HG03025 (cell line): ENCODE measurements around the gene ELOVL3.
"Not testable (repeated sequence)": the region's sequence is repeated elsewhere in the genome, so short reads cannot be mapped to it uniquely, and the experiment has no call there.

ENCODE experiments used
- ATAC-seq: cut with Tn5 transposase; IDR thresholded peaks from one replicate; pipeline ENCODE4 v1.9.1; 2021; ENCODE audit warnings: mild to moderate bottlenecking, moderate library complexity; ENCODE audit not compliant: unreplicated experiment, low FRiP score

The ELOVL3 gene

GRCh38 chr10:102246261-102246660 is 20.2 kb downstream of the ELOVL3 start:
- ATAC-seq = no peak

GRCh38 chr10:102247734-102248133 is 21.6 kb downstream of the ELOVL3 start:
- ATAC-seq = no peak

GRCh38 chr10:102252508-102252907 is 26.4 kb downstream of the ELOVL3 start:
- ATAC-seq = not testable (repeated sequence)

GRCh38 chr10:102254426-102254825 is 28.3 kb downstream of the ELOVL3 start:
- ATAC-seq = no peak

GRCh38 chr10:102255404-102255803 is 29.3 kb downstream of the ELOVL3 start:
- ATAC-seq = no peak

- ATAC-seq = no peak
Measured at GRCh38 chr10:102261196-102261595, 35.1 kb downstream of the ELOVL3 start.

GRCh38 chr10:102261842-102262241 is 35.7 kb downstream of the ELOVL3 start:
- ATAC-seq = no peak

- ATAC-seq = no peak
Measured at GRCh38 chr10:102262744-102263370, 36.8 kb downstream of the ELOVL3 start.

- no peak for ATAC-seq
Measured at GRCh38 chr10:102264371-102264770, 38.3 kb downstream of the ELOVL3 start.

GRCh38 chr10:102266670-102267069 is 40.6 kb downstream of the ELOVL3 start:
- ATAC-seq = no peak

- no peak for ATAC-seq
Measured at GRCh38 chr10:102267748-102268147, 41.6 kb downstream of the ELOVL3 start.

- no peak for ATAC-seq
Measured at GRCh38 chr10:102268375-102268888, 42.3 kb downstream of the ELOVL3 start.

- no peak for ATAC-seq
Measured at GRCh38 chr10:102269017-102269416, 42.9 kb downstream of the ELOVL3 start.

- no peak for ATAC-seq
Measured at GRCh38 chr10:102274062-102274461, 48.0 kb downstream of the ELOVL3 start.

- no peak for ATAC-seq
Measured at GRCh38 chr10:102275343-102275742, 49.2 kb downstream of the ELOVL3 start.

- ATAC-seq = no peak
Measured at GRCh38 chr10:102279104-102279503, 53.0 kb downstream of the ELOVL3 start.
